IMR-90 (cell line): Measurements from ENCODE around the gene TEKT4. TPM values are rescaled to one million over a fixed set of nuclear protein-coding genes. Genes with fewer than 3 reads are reported as not detected.
"Not testable (repeated sequence)": the region's sequence is repeated elsewhere in the genome, so short reads cannot be mapped to it uniquely, and the experiment has no call there.

Experiments
- ATAC-seq: fragments of 200-7000 bp; cut with Tn5 transposase; 2 replicates; pipeline ENCODE4 v1.9.1; 2020; ENCODE audit warnings: low read depth, mild to moderate bottlenecking, moderate library complexity
- BruUV-seq: library from RNA; stranded (reverse); fragments of 400-500 nt; replicated peaks from 2 replicates; lab custom pipeline; 2021; lab: Mats Ljungman, UMichigan
- CTCF ChIA-PET: fragments of 300-600 bp; formaldehyde crosslinking; extraction: SDS; loops from one replicate; lab custom pipeline; 2021; ENCODE audit warnings: antibody characterized with exemption; lab: Yijun Ruan, JAX
- POLR2A ChIA-PET: fragments of 300-600 bp; sonication (Branson Sonifier 250); formaldehyde crosslinking; loops from one replicate; lab custom pipeline; 2022; ENCODE audit warnings: antibody characterized with exemption; ENCODE audit not compliant: unreplicated experiment; lab: Charles Lee
- DNase-seq: peaks from one replicate; pipeline ENCODE4 v3.0.0; 2013
- H2AFZ ChIP-seq: replicated peaks from 2 replicates; pipeline ENCODE3; 2013; ENCODE audit warnings: low read length, mild to moderate bottlenecking; ENCODE audit not compliant: poor library complexity
- H2AK5ac ChIP-seq: 2 replicates; pipeline ENCODE4 v1.6.1; 2013; ENCODE audit warnings: low read depth, low read length, inconsistent platforms
- H2AK9ac ChIP-seq: replicated peaks from 2 replicates; pipeline ENCODE3; 2013; ENCODE audit warnings: mild to moderate bottlenecking, low read depth, low read length, moderate library complexity; ENCODE audit not compliant: poor library complexity
- H2BK120ac ChIP-seq: 2 replicates; pipeline ENCODE4 v1.6.1; 2013; ENCODE audit warnings: low read depth, low read length, inconsistent platforms
- H2BK15ac ChIP-seq: 3 replicates; pipeline ENCODE4 v1.6.1; 2013; ENCODE audit warnings: low read depth, low read length, inconsistent platforms
- H2BK20ac ChIP-seq: 2 replicates; pipeline ENCODE4 v1.6.1; 2013; ENCODE audit warnings: low read depth, mild to moderate bottlenecking, inconsistent platforms, low read length, moderate library complexity
- H2BK5ac ChIP-seq: 2 replicates; pipeline ENCODE4 v1.6.1; 2013; ENCODE audit warnings: mild to moderate bottlenecking, low read depth, low read length, inconsistent platforms; ENCODE audit not compliant: poor library complexity, severe bottlenecking
- H3K14ac ChIP-seq: replicated peaks from 2 replicates; pipeline ENCODE4 v1.6.1; 2013; ENCODE audit warnings: low read depth, low read length, inconsistent platforms
- H3K18ac ChIP-seq: 2 replicates; pipeline ENCODE4 v1.6.1; 2013; ENCODE audit warnings: low read depth, low read length, control low read depth
- H3K23ac ChIP-seq: 2 replicates; pipeline ENCODE4 v1.6.1; 2013; ENCODE audit warnings: low read depth, low read length, inconsistent platforms
- H3K27ac ChIP-seq: 2 replicates; pipeline ENCODE4 v1.5.1; 2013; ENCODE audit warnings: mild to moderate bottlenecking, control low read depth, low read length; ENCODE audit not compliant: insufficient read depth
- H3K27me3 ChIP-seq: 2 replicates; pipeline ENCODE4 v1.6.1; 2013; ENCODE audit warnings: low read length; ENCODE audit not compliant: control insufficient read depth, insufficient read depth
- H3K36me3 ChIP-seq: 2 replicates; pipeline ENCODE4 v1.6.1; 2013; ENCODE audit warnings: low read length, mixed read lengths; ENCODE audit not compliant: control insufficient read depth, insufficient read depth
- H3K4ac ChIP-seq: 2 replicates; pipeline ENCODE4 v1.6.1; 2013; ENCODE audit warnings: low read depth, low read length, inconsistent platforms
- H3K4me1 ChIP-seq: 2 replicates; pipeline ENCODE4 v1.6.1; 2013; ENCODE audit warnings: low read length, mixed read lengths; ENCODE audit not compliant: control insufficient read depth, insufficient read depth
- H3K4me2 ChIP-seq: 2 replicates; pipeline ENCODE4 v1.6.1; 2013; ENCODE audit warnings: low read depth, mild to moderate bottlenecking, control low read depth, low read length, moderate library complexity
- H3K4me3 ChIP-seq: 2 replicates; pipeline ENCODE4 v1.5.1; 2013; ENCODE audit warnings: low read depth, mild to moderate bottlenecking, control low read depth, low read length, moderate library complexity; ENCODE audit not compliant: insufficient read depth
- H3K56ac ChIP-seq: 2 replicates; pipeline ENCODE4 v1.6.1; 2013; ENCODE audit warnings: low read length, inconsistent platforms; ENCODE audit not compliant: insufficient read depth; ENCODE audit errors: extremely low read depth
- H3K79me1 ChIP-seq, 2 experiments: 2 replicates each; pipeline ENCODE4 v1.6.1; 2013; ENCODE audit warnings: low read length in 2 of 2, inconsistent platforms in 1 of 2, low read depth in 1 of 2
- H3K9ac ChIP-seq: 2 replicates; pipeline ENCODE4 v1.6.1; 2013; ENCODE audit warnings: low read depth, low read length, control low read depth
- H3K9me1 ChIP-seq: 2 replicates; pipeline ENCODE4 v1.6.1; 2013; ENCODE audit warnings: low read length, inconsistent platforms; ENCODE audit not compliant: insufficient read depth
- H3K9me3 ChIP-seq: 2 replicates; pipeline ENCODE4 v1.6.1; 2013; ENCODE audit warnings: low read length; ENCODE audit not compliant: control insufficient read depth, insufficient read depth
- H4K20me1 ChIP-seq: 2 replicates; pipeline ENCODE4 v1.6.1; 2013; ENCODE audit warnings: low read length, inconsistent platforms; ENCODE audit not compliant: insufficient read depth
- H4K5ac ChIP-seq: 2 replicates; pipeline ENCODE4 v1.6.1; 2013; ENCODE audit warnings: mild to moderate bottlenecking, low read depth, low read length, control low read depth
- H4K8ac ChIP-seq, 2 experiments: 2 replicates each; pipeline ENCODE4 v1.6.1; 2013; ENCODE audit warnings: low read depth in 2 of 2, low read length in 2 of 2, control low read depth in 1 of 2, inconsistent platforms in 1 of 2
- H4K91ac ChIP-seq: 2 replicates; pipeline ENCODE4 v1.6.1; 2013; ENCODE audit warnings: low read depth, low read length, inconsistent platforms; ENCODE audit not compliant: insufficient read depth
- WGBS, 2 experiments: methylation state at CpG; one replicate each; pipeline versions ENCODE4 v1.1.5 to v1.1.7; 2013; ENCODE audit warnings: missing lambda C conversion rate in 2 of 2; ENCODE audit not compliant: insufficient read length in 1 of 2; ENCODE audit errors: extremely low coverage in 2 of 2; 5-methylcytosine and 5-hydroxymethylcytosine counted together
- dilution Hi-C: fragments of 300-500 bp; cut with HindIII; formaldehyde crosslinking; loops from one replicate; pipeline ENCODE4 v1.14.3; 2018; ENCODE audit warnings: low sequenced_read_pairs; ENCODE audit not compliant: unreplicated experiment
- in situ Hi-C: fragments of 300-500 bp; cut with MboI; formaldehyde crosslinking; loops from 3 replicates; pipeline ENCODE4 v1.14.3; 2019; ENCODE audit warnings: low sequenced_read_pairs, inconsistent platforms, mixed read lengths
- intact Hi-C: fragments of 100-400 bp; cut with micrococcal nuclease; formaldehyde crosslinking; loops from 2 replicates; pipeline ENCODE4 v1.10.0; 2022
- polyA plus RNA-seq, 3 experiments: library from polyadenylated mRNA; depleted of rRNA; stranded (reverse); fragments of >200 nt; gene quantifications; 2 replicates each; pipeline ENCODE4 v1.2.3, GENCODE V29; 2012; ENCODE audit warnings: low replicate concordance in 1 of 3
- total RNA-seq: library from RNA; depleted of rRNA; stranded (reverse); fragments of >200 nt; gene quantifications from 2 replicates; pipeline ENCODE4 v1.2.3, GENCODE V29; 2012

TEKT4 gene
- total and polyA plus RNA-seq, 2 of the 4 experiments (the other 2 are of a cell fraction), result not detected

GRCh38 chr2:94857367-94858162 is 13.7 kb upstream of the TEKT4 start:
- H3K4me1 ChIP-seq, H2AFZ ChIP-seq, H3K56ac ChIP-seq, BruUV-seq, H3K4ac ChIP-seq, H3K79me1 ChIP-seq, H2BK20ac ChIP-seq, H4K5ac ChIP-seq, H2BK15ac ChIP-seq, H2AK9ac ChIP-seq, H3K27ac ChIP-seq, H3K4me3 ChIP-seq, in situ Hi-C loops, intact Hi-C loops, dilution Hi-C loops, H3K9me1 ChIP-seq, H2BK5ac ChIP-seq, CTCF ChIA-PET, H3K23ac ChIP-seq, POLR2A ChIA-PET, H3K9me3 ChIP-seq, H4K20me1 ChIP-seq, H3K4me2 ChIP-seq, ATAC-seq, H3K9ac ChIP-seq, H2BK120ac ChIP-seq, H3K14ac ChIP-seq, H4K91ac ChIP-seq, DNase-seq, H4K8ac ChIP-seq, H2AK5ac ChIP-seq, H3K18ac ChIP-seq, H3K36me3 ChIP-seq: not testable (repeated sequence)
- peaks cover 13% of the 10 kb centered on the region; the same call in 1 of the 2 replicates for H3K27me3 ChIP-seq
- WGBS, 2 experiments, result 11% methylated on average over 10 of the region's 58 CpGs; no CpG with 5 or more reads in 1 of the 2 experiments

GRCh38 chr2:94858163-94858888 is 12.9 kb upstream of the TEKT4 start:
- H3K14ac ChIP-seq, dilution Hi-C loops: not testable (repeated sequence)

More at GRCh38 chr2:94858163-94858888, 12.9 kb upstream of the TEKT4 start:
- peaks cover 13% of the 10 kb centered on the region; the same call in 1 of the 2 replicates for H3K27me3 ChIP-seq
- H4K20me1 ChIP-seq, H3K4me1 ChIP-seq, POLR2A ChIA-PET, H4K91ac ChIP-seq, DNase-seq, H3K79me1 ChIP-seq, H3K36me3 ChIP-seq, H2BK120ac ChIP-seq, H3K56ac ChIP-seq, H3K27ac ChIP-seq, H2AFZ ChIP-seq, H3K4me2 ChIP-seq, H2AK9ac ChIP-seq, H4K8ac ChIP-seq, H3K4ac ChIP-seq, H4K5ac ChIP-seq, H3K9me3 ChIP-seq, H2BK15ac ChIP-seq, in situ Hi-C loops, H3K9me1 ChIP-seq, H3K4me3 ChIP-seq, ATAC-seq, H2BK20ac ChIP-seq, H3K18ac ChIP-seq, intact Hi-C loops, H3K9ac ChIP-seq, BruUV-seq, H3K23ac ChIP-seq, H2BK5ac ChIP-seq, CTCF ChIA-PET, H2AK5ac ChIP-seq: not testable (repeated sequence)
- WGBS, 2 experiments, result 10% methylated on average over 15 of the region's 38 CpGs; no CpG with 5 or more reads in 1 of the 2 experiments
